HUDEP-2 (cell line): ENCODE results near the gene DNAH2.
"Not testable (repeated sequence)": the region's sequence is repeated elsewhere in the genome, so short reads cannot be mapped to it uniquely, and the experiment has no call there.

Source experiments
- DNase-seq, 76 experiments: peaks; one replicate each; lab custom pipeline; 2025; ENCODE audit not compliant: unreplicated experiment in 76 of 76; lab: John Stamatoyannopoulos, UW

Gene DNAH2

DNA sequence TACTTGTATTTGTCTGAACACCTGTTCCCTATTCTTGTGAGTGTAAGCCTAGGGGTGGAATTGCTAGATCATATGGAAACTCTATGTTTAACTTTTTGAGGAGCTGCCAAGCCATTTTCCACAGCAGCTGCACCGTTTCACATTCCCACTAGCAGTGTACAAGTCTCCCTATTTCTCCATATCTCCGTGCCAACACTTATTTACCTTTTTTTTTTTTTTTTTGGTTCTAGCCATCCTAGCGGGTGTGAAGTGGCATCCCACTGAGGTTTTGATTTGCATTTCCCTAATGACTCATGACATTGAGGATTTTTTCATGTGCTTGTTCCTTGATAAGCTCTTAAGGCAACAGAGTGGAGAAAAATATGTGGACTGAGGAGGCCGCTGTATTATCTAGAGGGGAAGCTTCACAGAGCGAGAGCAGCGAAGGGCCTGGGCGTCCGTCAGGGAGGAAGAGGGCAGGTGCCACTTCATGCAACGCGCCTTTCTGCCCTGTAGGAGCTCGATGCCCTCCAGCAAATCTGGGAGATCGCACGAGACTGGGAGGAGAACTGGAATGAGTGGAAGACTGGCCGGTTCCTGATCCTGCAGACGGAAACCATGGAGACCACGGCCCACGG, 50.0 kb downstream of the DNAH2 start:
- DNase-seq, result no peak

DNA sequence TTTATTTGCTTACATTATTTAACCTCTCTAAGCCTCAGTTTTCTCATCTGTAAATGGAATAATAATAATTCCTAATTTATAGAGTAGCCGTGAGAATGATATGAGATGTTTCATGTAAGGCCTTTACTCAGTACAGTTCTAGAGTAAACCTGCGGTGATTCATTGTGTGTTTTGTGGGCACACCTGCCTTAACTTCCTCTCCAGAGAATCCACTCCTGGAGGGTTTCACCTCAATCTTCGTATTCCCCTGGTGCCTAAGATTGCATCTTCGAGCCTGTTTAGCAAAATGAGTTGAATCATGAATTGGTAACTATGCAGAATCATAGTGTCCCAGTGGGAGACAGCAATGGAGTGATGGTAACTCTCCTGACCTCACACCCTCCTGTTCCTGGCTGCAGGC, 52.3 kb downstream of the DNAH2 start:
- DNase-seq, result no peak

DNA sequence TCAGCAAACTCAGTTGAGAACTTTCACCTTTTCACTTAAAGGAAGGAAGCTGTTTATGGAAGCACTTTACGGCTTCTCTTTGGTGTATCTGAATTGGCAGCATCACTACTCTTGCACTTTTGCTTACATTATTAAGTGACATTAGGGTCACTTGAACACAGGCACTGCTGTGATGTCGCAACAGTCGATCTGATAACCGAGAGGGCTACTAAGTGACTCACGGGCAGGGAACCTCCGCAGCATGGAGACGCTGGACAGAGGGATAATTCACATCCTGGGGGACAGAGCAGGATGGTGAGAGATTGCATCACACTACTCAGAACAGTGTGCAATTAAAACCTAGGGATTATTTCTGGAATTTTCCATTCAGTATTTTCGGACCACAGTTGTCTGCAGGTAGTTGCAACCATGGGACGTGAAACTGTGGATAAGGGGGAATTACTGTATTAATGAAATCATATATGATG, 56.5 kb downstream of the DNAH2 start:
- no peak for DNase-seq

DNA sequence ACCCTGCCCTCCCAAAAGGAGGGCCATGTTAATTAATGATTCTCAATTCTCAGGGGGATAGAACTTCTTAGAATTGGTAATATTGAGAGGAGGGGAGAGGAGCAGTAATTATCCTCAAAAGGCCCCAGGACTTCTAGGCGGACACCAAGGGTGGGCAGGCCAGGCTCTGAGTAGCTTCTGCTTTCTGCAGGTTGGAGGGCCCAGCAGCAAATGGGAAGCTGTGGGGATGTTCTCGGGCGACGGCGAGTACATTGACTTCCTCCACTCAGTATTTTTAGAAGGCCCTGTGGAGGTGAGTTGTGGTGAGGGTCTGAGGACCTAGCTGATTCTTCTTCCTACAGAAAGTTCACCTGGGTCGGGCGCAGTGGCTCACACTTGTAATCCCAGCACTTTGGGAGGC, 57.5 kb downstream of the DNAH2 start:
- no peak for DNase-seq

DNA sequence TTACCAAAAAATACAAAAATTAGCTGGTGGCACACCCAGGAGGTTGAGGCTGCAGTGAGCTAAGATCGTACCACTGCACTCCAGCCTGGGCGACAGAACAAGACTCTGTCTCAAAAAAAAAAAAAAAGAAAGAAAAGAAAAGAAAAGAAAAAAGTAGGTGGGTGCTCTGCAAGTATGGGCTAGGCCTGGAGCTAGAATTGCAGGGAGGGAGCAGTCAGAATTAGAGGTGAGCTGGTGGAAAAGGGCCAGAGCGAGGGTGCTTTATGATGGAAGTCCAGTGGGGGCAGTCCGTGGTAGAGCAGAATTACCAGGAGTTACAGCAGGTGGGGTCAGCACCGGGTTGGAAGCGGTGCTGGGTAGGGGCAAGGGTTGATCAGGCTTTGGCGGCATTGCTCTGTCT, 59.5 kb downstream of the DNAH2 start:
- DNase-seq, result no peak

DNA sequence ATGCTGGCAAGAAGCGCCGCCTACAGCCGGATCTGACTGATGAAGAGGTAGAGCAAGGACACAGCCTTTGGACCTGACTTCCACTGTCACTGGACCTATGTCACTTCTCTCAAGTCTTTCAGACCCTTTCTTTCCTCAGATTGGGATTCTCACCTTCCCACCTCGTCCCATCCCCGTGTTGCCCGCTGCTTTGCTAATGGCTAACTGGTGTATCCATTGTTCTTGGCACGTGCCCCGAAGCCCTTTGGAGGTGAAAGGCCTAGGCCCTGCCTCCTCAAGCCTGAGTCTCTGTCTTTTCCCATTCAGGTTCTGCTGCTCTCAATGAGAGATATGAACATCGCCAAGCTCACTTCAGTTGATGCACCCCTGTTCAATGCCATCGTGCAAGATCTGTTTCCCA, 63.2 kb downstream of the DNAH2 start:
- no peak for DNase-seq

DNA sequence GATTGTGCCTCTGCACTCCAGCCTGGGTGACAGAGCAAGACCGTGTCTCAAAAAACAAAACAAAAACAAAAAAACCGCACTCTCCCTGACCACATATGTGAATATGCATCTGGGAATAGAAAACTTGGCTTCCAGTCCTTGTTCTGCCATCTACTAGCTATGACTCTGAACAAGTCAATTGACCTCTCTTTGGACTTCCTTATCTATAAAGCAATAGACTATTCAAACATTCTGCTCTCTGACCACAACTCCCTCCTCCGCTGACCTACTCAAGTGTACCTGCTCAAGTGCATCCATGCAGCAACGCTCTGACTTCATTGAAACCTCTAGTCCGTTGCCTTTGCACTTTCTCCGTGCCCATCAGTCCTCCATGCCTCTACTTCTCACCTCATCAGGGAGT, 63.9 kb downstream of the DNAH2 start:
- no peak for DNase-seq

DNA sequence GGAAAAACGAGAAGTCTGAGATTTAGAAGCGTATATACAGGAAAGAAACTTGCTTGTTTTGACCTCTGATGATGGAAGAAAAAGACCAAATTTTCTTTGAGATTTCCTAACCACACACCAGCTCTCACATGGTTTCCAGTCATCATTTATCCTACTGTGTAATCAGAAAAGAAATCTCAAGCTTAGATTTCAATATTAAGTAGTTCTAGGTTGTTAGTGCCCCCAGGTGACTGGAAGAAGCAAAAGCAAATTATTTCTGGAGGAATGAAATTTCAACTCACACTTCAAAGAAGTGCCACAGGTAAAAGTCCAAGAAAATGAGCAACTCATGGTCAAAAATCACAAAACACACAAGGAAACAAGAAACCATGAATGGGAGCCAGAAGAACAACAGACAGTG, 64.7 kb downstream of the DNAH2 start:
- DNase-seq, result no peak

DNA sequence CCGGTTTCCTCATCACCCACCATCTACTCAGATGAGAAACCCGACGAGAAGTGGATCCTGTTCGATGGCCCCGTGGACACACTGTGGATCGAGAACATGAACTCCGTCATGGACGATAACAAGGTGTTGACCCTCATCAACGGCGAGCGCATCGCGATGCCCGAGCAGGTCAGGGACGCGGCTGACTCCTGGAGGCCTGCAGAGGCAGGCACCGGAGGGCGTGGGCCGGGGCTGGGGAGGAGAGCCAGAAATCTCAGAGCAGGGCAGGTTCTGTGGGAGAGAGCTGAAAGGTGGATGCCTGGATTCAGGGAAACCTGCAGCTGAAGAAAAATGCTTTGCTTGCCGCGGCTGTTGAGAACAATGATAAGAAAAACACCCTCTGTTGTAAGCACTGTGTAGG, 69.3 kb downstream of the DNAH2 start:
- DNase-seq, result no peak

DNA sequence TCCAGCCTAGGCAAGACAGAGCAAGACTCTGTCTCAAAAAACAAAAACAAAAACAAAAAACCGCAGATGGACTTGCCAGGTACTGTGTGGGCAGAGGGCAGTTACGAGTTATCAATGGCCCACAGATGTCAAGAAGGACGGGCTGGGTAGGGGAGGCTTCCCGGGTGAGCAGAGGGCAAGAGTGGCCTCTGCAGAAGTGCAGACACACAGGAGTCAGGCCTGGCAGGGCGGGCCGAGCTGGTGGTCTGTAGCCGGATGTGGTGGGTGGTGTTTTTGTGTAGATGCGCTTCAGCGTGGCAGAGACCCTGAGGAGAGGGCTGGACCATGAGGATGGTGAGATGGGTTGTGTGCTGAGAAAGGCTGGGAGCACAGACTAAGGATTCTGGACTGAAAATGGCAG, 71.6 kb downstream of the DNAH2 start:
- peak in 27 of 76 experiments; percentile 1 to 62 (median 18) for DNase-seq

DNA sequence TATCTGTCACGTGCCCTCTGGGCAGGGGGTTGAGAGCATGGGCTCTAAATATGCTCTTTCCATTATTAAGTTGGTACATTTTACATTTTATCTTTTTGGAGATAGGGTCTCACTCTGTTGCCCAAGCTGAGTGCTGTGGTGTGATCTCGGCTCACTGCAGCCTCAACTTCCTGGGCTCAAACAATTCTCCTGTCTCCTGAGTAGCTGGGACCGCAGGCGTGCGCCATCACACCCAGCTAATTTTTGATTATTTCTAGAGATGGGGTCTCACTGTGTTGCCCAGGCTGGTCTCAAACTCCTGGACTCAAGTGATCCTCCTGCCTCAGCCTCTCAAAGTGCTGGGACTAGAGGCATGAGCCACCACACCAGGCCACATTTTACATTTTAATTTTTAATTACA, 72.6 kb downstream of the DNAH2 start:
- no peak for DNase-seq

DNA sequence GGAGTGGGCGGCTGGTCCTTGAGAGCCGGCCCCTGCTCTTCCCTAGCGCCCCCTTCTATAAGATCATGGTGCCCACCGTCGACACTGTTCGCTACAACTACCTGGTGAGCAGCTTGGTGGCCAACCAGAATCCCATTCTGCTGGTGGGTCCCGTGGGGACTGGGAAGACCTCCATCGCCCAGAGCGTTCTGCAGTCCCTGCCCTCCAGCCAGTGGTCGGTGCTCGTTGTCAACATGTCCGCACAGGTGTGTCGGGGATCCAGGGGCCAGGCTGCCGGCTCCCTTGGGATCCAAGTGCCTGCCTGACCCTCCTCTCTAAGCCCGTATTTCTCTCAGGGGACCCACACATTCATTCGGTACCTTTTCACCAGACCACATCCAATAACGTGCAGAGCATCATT, 75.1 kb downstream of the DNAH2 start:
- DNase-seq, result no peak

DNA sequence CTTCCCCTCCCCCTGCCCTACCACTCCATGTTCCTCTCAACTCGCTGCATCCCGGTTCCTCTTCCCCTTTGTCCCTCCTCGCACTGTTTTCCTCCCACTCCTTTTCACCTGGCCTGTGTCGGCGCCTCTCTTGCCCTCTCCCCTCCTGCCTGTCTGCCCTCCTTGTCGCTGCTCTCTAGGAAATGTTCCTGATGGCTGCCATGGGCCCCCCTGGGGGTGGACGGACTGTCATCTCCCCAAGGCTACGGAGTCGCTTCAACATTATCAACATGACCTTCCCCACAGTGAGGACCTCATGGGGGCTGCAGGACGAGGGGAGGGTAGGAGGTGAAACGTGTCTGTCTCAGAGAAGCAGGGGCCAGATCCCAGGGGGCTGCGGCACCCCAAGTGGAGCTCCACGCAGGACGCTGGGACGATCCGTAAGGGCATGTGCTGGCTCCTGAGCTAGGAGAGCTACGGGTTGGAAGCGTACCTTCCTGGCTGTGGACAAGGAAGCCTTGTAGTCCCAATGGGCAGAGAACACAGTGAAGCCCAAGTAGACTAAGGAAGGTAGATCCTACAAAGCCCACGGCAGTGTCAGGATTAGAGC, 76.6 kb downstream of the DNAH2 start:
- no peak for DNase-seq

DNA sequence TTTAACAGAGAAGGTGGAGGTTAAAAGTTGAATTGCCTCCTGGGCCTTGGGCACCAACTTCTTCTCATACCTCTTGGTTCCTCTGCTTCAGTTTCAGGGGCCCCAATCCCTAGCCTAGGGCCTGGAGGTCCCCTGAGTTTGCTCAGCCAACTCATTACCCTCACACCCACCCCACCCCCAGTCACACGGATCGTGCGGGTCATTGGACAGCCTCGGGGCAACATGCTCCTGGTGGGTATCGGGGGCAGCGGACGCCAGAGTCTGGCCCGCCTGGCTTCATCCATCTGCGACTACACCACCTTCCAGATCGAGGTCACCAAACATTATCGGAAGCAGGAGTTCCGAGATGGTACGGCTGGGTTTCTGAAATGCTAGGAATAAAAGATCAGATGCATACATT, 80.4 kb downstream of the DNAH2 start:
- no peak for DNase-seq

DNA sequence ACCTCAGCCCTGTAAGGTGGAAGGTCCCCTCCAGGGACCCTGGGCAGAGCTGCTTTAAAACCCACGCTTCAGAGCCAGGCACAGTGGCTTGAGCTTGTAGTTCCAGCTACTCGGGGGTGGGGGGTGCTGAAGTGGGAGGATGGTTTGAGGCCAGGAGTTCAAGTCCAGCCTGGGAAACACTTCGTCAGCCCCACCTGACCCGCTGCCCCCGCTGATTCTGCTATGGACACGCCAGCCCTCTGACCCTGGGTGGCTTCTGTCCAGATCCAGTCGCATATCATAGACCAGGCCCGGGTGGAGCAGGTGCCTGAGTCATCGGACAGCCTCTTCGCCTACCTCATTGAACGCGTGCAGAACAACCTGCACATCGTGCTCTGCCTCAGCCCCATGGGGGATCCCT, 81.3 kb downstream of the DNAH2 start:
- peak in 1 of 76 experiments; percentile 3 for DNase-seq

DNA sequence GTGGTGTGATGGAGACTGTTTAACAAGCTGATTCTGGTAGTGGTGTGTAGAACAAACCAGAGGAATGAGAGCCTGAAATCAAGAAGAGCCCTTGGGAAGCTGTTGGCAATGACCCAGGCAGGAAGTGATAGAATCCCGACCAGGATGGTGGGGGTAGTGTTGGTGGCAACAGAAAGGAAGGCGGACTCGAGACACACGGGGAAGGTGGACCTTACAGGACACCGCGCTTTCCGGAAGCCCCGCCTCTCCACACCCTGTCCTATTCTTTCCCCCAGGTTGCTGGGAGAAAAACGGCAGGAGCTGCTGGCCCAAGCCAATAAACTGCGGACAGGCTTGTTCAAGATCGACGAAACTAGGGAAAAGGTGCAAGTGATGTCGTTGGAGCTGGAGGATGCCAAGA, 86.4 kb downstream of the DNAH2 start:
- DNase-seq, result no peak

DNA sequence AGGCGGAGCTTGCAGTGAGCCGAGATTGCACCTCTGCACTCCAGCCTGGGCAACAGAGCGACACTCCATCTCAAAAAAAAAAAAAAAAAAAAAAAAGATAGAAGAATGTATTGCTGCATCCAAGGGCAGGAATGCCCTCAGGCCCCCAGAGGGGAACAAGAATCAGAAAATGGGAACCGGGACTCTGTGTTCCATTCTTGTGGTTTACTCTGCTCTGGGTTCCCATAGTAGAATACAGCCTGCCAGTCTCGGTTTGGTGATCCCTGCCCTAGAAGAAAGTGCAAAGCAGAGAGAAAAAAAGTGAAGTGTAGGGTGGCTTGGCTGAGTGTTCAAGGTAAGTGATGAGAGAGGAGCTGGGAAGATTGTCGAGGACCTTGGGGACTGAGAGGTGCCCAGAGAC, 89.0 kb downstream of the DNAH2 start:
- DNase-seq, result no peak

DNA sequence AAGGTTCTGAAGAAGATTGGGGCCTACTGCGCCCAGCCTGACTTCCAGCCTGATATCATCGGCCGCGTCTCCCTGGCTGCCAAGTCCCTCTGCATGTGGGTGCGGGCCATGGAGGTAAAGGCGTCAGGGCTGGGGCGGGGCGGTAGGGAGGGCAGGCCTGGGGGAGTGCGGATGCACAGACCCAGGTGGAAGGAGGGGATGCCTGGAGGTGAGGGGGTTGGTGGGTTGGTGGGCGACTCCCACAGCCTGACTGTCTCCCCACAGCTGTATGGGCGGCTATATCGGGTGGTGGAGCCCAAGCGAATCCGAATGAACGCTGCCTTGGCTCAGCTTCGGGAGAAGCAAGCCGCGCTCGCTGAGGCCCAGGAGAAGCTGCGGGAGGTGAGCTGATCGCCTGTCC, 89.7 kb downstream of the DNAH2 start:
- no peak for DNase-seq

DNA sequence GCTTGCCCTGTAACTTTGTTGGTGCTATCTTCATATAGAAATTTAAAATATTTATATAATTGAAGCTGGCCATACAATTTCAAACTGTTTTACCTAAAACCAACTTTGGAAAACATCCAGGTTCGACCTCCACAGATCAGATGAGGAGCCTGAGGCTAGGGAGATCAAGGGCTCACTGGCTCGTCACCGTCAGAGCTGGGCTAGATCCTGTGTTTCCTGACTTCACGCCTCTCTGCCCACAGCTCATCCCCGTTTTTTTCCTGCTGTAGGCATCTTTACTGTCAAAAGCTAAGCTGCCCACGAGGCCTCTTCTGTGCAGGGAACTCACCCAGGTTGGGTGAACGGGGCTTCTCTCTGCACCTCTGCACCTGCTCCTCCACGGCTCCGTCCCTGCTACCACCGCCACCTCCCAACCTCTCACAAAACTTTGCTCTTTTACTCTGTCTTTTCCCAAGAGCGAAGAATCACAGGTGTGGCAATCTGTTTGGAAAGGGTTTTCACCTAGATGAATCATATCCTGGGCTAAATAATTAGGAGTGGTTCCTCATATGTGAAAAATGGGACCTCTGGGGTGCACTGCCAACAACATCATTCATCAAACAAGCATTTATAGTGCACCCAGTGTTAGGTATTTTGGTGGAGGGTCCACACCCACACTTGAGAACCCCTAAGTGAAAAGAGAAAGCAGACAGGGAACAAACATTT, 91.7 kb downstream of the DNAH2 start:
- no peak for DNase-seq

DNA sequence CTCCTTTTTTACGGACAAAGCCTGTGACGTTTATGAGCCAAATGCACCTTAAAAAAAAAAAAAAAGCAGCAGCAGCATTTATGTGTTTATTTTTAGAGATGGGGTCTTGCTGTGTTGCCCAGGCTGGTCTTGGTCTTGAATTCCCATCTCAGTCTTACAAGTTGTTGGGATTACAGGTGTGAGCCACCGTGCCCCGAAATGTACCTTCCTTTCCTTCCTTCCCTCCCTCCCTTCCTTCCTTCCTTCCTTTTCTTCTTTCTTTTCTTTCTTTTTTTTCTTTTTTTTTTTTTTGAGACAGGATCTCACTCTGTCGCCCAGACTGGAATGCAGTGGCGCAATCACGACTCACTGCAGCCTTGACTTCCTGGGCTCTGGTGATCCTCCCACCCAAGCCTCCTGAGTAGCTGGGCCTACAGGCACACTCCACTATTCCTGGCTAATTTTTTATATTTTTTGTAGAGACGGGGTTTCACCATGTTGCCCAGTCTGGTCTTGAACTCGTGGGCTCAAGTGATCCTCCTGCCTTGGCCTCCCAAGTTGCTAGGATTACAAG, 92.3 kb downstream of the DNAH2 start:
- not testable (repeated sequence) for DNase-seq

DNA sequence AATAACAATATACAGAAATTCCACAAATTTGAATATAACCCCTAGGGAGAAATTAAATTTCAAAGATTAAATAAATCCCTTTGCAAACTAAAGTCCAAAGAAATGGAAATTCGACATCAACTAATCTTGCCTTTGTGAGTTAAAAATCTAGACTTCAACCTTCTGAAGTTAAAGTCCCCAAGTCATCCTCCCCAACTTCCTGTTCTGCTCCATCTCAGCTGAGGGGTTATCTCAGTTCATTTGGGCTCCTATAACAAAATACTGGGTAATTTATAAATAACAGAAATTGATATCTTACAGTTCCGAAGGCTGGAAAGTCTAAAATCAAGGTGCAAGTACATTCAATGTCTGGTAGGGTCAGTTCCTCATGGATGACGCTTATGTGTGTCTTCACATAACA, 93.7 kb downstream of the DNAH2 start:
- no peak for DNase-seq

DNA sequence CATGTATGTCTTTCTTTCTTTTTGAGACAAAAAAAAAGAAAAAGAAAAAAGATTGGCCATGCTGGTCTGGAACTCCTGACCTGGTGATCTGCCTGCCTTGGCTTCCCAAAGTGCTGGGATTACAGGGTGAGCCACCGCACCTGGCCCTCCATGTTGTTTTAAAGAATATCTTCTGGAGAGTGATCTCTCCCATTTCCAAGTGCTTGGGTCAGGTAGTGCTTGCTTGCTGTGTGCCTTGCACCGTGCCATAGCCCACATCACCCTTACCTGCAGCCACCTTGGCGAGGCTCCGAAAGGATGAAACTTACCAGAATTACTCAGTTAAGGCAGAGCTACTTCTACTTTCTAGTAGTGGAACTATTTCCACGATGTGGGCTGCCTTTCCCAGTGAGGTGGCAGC, 97.4 kb downstream of the DNAH2 start:
- no peak for DNase-seq
